GM20000 (cell line): ENCODE results near the gene EYA2.

ENCODE experiments used
- DNase-seq: peaks from one replicate; pipeline ENCODE4 v3.0.0; 2012; ENCODE audit warnings: low spot score
- CTCF ChIP-seq: IDR thresholded peaks from 2 replicates; pipeline ENCODE4 v1.5.1; 2012; ENCODE audit warnings: mild to moderate bottlenecking, control low read depth; ENCODE audit errors: extremely low read depth, missing control alignments

EYA2 gene

GRCh38 chr20:46905364-46906125 lies 10.9 kb downstream of the EYA2 start:
- no peak for DNase-seq
- no peak for TF ChIP-seq CTCF

- DNase-seq = no peak
- no peak for TF ChIP-seq CTCF
These were observed 18.8 kb downstream of the EYA2 start for GRCh38 chr20:46913329-46914044.

GRCh38 chr20:46914789-46915379 lies 20.2 kb downstream of the EYA2 start:
- no peak for DNase-seq
- no peak for TF ChIP-seq CTCF

GRCh38 chr20:46915575-46916257 lies 21.1 kb downstream of the EYA2 start:
- no peak for TF ChIP-seq CTCF
- DNase-seq = no peak

- TF ChIP-seq CTCF = no peak
These were observed 21.6 kb downstream of the EYA2 start for GRCh38 chr20:46916258-46916603.

GRCh38 chr20:46917155-46917554 lies 22.5 kb downstream of the EYA2 start:
- no peak for TF ChIP-seq CTCF
- no peak for DNase-seq

More at GRCh38 chr20:46916258-46916603, 21.6 kb downstream of the EYA2 start:
- no peak for DNase-seq
